H1 (cell line): ENCODE results near the gene OIP5. TPM values are rescaled to one million over a fixed set of nuclear protein-coding genes. Genes with fewer than 3 reads are reported as not detected.
"Not testable (repeated sequence)": the region's sequence is repeated elsewhere in the genome, so short reads cannot be mapped to it uniquely, and the experiment has no call there.

Experiments
- CTCF ChIA-PET: fragments of 300-600 bp; sonication (Branson Sonifier 250); formaldehyde crosslinking; loops from one replicate; lab custom pipeline; 2021; ENCODE audit not compliant: partially characterized antibody; lab: Charles Lee
- POLR2A ChIA-PET: fragments of 300-600 bp; sonication (Branson Sonifier 250); formaldehyde crosslinking; loops from one replicate; lab custom pipeline; 2021; ENCODE audit warnings: inconsistent platforms; ENCODE audit not compliant: partially characterized antibody; lab: Charles Lee
- DNase-seq, 2 experiments: peaks; one replicate each; pipeline versions ENCODE4 v3.0.0 to v3.0.0-alpha.2; 2010 to 2022; ENCODE audit warnings: low spot score in 2 of 2, low read depth in 1 of 2, mixed read lengths in 1 of 2
- FAIRE-seq: peaks from 2 replicates; lab custom pipeline; 2011; peaks lifted over from hg19 to GRCh38; lab: Jason Lieb, UNC
- H2AFZ ChIP-seq: 2 replicates; pipeline ENCODE4 v1.8.1; 2012; ENCODE audit warnings: low read length, inconsistent platforms
- H2AK5ac ChIP-seq: 2 replicates; pipeline ENCODE4 v1.6.1; 2013; ENCODE audit warnings: low read depth, low read length
- H2BK120ac ChIP-seq: replicated peaks from 2 replicates; pipeline ENCODE3; 2013; ENCODE audit warnings: low read depth, low read length, inconsistent platforms
- H2BK12ac ChIP-seq: 2 replicates; pipeline ENCODE4 v1.6.1; 2013; ENCODE audit warnings: low read depth, low read length
- H2BK15ac ChIP-seq: 2 replicates; pipeline ENCODE4 v1.6.1; 2013; ENCODE audit warnings: low read length
- H2BK20ac ChIP-seq: 2 replicates; pipeline ENCODE4 v1.6.1; 2013; ENCODE audit warnings: low read length
- H2BK5ac ChIP-seq: 2 replicates; pipeline ENCODE4 v1.6.1; 2013; ENCODE audit warnings: low read depth, low read length
- H3K14ac ChIP-seq: 2 replicates; pipeline ENCODE4 v1.6.1; 2013; ENCODE audit warnings: inconsistent platforms; ENCODE audit not compliant: insufficient read length
- H3K18ac ChIP-seq: 2 replicates; pipeline ENCODE4 v1.6.1; 2013; ENCODE audit warnings: low read length; ENCODE audit errors: extremely low read depth
- H3K23ac ChIP-seq: 2 replicates; pipeline ENCODE4 v1.6.1; 2013; ENCODE audit warnings: inconsistent platforms; ENCODE audit not compliant: insufficient read length
- H3K23me2 ChIP-seq: 2 replicates; pipeline ENCODE4 v1.6.1; 2013; ENCODE audit warnings: low read depth, low read length
- H3K27ac ChIP-seq: 2 replicates; pipeline ENCODE4 v1.6.1; 2011; ENCODE audit warnings: low read depth, low read length, inconsistent platforms
- H3K27me3 ChIP-seq, 4 experiments: replicated peaks in 1 of 4; 1 replicate in 1 of 4; 2 replicates in 3 of 4; pipeline versions ENCODE4 v1.6.1 to v1.8.1; 2011 to 2013; ENCODE audit warnings: low read length in 3 of 4, mild to moderate bottlenecking in 3 of 4, inconsistent platforms in 2 of 4, mixed read lengths in 2 of 4, moderate library complexity in 1 of 4; ENCODE audit not compliant: control insufficient read depth in 3 of 4, insufficient read depth in 3 of 4; ENCODE audit errors: extremely low read depth in 1 of 4
- H3K36me3 ChIP-seq, 4 experiments: 2 replicates each; pipeline versions ENCODE4 v1.6.1 to v1.8.1; 2011 to 2013; ENCODE audit warnings: mild to moderate bottlenecking in 4 of 4, low read length in 3 of 4, moderate library complexity in 2 of 4, control low read depth in 1 of 4, inconsistent platforms in 1 of 4; ENCODE audit not compliant: insufficient read depth in 4 of 4, control insufficient read depth in 2 of 4
- H3K4ac ChIP-seq: replicated peaks from 2 replicates; pipeline ENCODE3; 2013; ENCODE audit warnings: low read length, low read depth, mixed read lengths, inconsistent platforms; ENCODE audit not compliant: insufficient read length
- H3K4me1 ChIP-seq, 4 experiments: replicated peaks in 1 of 4; 1 replicate in 1 of 4; 2 replicates in 3 of 4; pipeline versions ENCODE4 v1.6.1 to v1.8.1; 2011 to 2013; ENCODE audit warnings: low read length in 3 of 4, inconsistent platforms in 2 of 4, mixed read lengths in 1 of 4; ENCODE audit not compliant: insufficient read depth in 4 of 4, control insufficient read depth in 3 of 4
- H3K4me2 ChIP-seq, 2 experiments: 2 replicates each; pipeline versions ENCODE4 v1.6.1 to v1.8.1; 2011 to 2013; ENCODE audit warnings: low read depth in 2 of 2, low read length in 2 of 2, control low read depth in 1 of 2, inconsistent platforms in 1 of 2, mild to moderate bottlenecking in 1 of 2; ENCODE audit not compliant: insufficient read depth in 1 of 2
- H3K4me3 ChIP-seq, 4 experiments: fragments of 200-600, 300-600 bp in 1 of 4; sonication (generic), shearing (Covaris generic), sonication (Bioruptor Twin) in 1 of 4; 2 replicates each; pipeline versions ENCODE4 v1.5.1 to v1.8.1; 2011 to 2016; ENCODE audit warnings: low read length in 4 of 4, low read depth in 3 of 4, control low read depth in 2 of 4, inconsistent platforms in 2 of 4, mild to moderate bottlenecking in 2 of 4, mixed read lengths in 1 of 4, moderate library complexity in 1 of 4; ENCODE audit not compliant: insufficient read depth in 2 of 4; ENCODE audit errors: extremely low read depth in 1 of 4
- H3K56ac ChIP-seq: replicated peaks from 2 replicates; pipeline ENCODE3; 2013; ENCODE audit warnings: low read depth, mild to moderate bottlenecking, mixed read lengths, low read length, inconsistent platforms; ENCODE audit not compliant: insufficient read length
- H3K79me1 ChIP-seq: 2 replicates; pipeline ENCODE4 v1.6.1; 2013; ENCODE audit warnings: low read depth, low read length, control low read depth
- H3K79me2 ChIP-seq, 2 experiments: 2 replicates each; pipeline versions ENCODE4 v1.6.1 to v1.8.1; 2012 to 2013; ENCODE audit warnings: low read length in 2 of 2, mild to moderate bottlenecking in 2 of 2, inconsistent platforms in 1 of 2; ENCODE audit not compliant: insufficient read depth in 2 of 2, control insufficient read depth in 1 of 2
- H3K9ac ChIP-seq, 4 experiments: replicated peaks in 1 of 4; 1 replicate in 1 of 4; 2 replicates in 3 of 4; pipeline versions ENCODE4 v1.6.1 to v1.8.1; 2011 to 2013; ENCODE audit warnings: low read depth in 3 of 4, low read length in 3 of 4, control low read depth in 2 of 4, mild to moderate bottlenecking in 2 of 4, moderate library complexity in 2 of 4, inconsistent platforms in 1 of 4; ENCODE audit errors: extremely low read depth in 1 of 4
- H3K9me3 ChIP-seq, 2 experiments: 2 replicates each; pipeline versions ENCODE4 v1.6.1 to v1.8.1; 2012 to 2013; ENCODE audit warnings: mild to moderate bottlenecking in 2 of 2, moderate library complexity in 2 of 2, control low read depth in 1 of 2, inconsistent platforms in 1 of 2, low read depth in 1 of 2, low read length in 1 of 2, mixed read lengths in 1 of 2; ENCODE audit not compliant: insufficient read depth in 2 of 2
- H4K20me1 ChIP-seq, 2 experiments: replicated peaks in 1 of 2; 2 replicates each; pipeline versions ENCODE3 to v1.8.1; 2011 to 2013; ENCODE audit warnings: inconsistent platforms in 2 of 2, low read length in 2 of 2, mild to moderate bottlenecking in 1 of 2; ENCODE audit not compliant: insufficient read depth in 2 of 2, control insufficient read depth in 1 of 2
- H4K5ac ChIP-seq: 2 replicates; pipeline ENCODE4 v1.6.1; 2013; ENCODE audit warnings: low read length, low read depth, mixed read lengths, inconsistent platforms; ENCODE audit not compliant: insufficient read length
- H4K8ac ChIP-seq: 2 replicates; pipeline ENCODE4 v1.8.0; 2013; ENCODE audit warnings: mild to moderate bottlenecking, moderate library complexity, low read length, inconsistent platforms; ENCODE audit not compliant: insufficient read depth; ENCODE audit errors: extremely low read depth
- H4K91ac ChIP-seq: replicated peaks from 2 replicates; pipeline ENCODE3; 2013; ENCODE audit warnings: low read length, mixed read lengths, inconsistent platforms; ENCODE audit not compliant: insufficient read length
- ATF2 ChIP-seq: IDR thresholded peaks from 2 replicates; pipeline ENCODE4 v1.6.1; 2012; ENCODE audit warnings: low read length, inconsistent platforms
- CEBPB ChIP-seq: IDR thresholded peaks from 2 replicates; pipeline ENCODE4 v1.6.1; 2012; ENCODE audit warnings: low read depth, low read length
- EGR1 ChIP-seq: IDR thresholded peaks from 2 replicates; pipeline ENCODE4 v1.6.1; 2011; ENCODE audit warnings: low read depth, low read length, borderline replicate concordance
- JUN ChIP-seq: IDR thresholded peaks from 2 replicates; pipeline ENCODE4 v1.6.1; 2011; ENCODE audit warnings: low read depth, mild to moderate bottlenecking, improper control_type of control experiment, low read length
- POLR2AphosphoS5 ChIP-seq: IDR thresholded peaks from 2 replicates; pipeline ENCODE4 v1.6.1; 2011; ENCODE audit warnings: low read depth, low read length
- POU5F1 ChIP-seq: IDR thresholded peaks from 2 replicates; pipeline ENCODE4 v1.6.1; 2011; ENCODE audit warnings: low read depth, mild to moderate bottlenecking, low read length, moderate library complexity
- SIN3A ChIP-seq, 2 experiments: IDR thresholded peaks in 1 of 2; conservative IDR thresholded peaks in 1 of 2; 2 replicates each; pipeline ENCODE4 v1.6.1; 2011 to 2012; ENCODE audit warnings: low read length in 2 of 2, improper control_type of control experiment in 1 of 2, low read depth in 1 of 2, mild to moderate bottlenecking in 1 of 2
- SUZ12 ChIP-seq: fragments of 200-600 bp; sonication (generic); IDR thresholded peaks from 2 replicates; pipeline ENCODE4 v1.6.1; 2012; ENCODE audit warnings: mild to moderate bottlenecking, inconsistent platforms, low read length, moderate library complexity, mixed read lengths
- WGBS, 2 experiments: shearing (Covaris generic) in 1 of 2; methylation state at CpG; one replicate each; pipeline versions ENCODE4 v1.1.6 to v1.1.7; 2013 to 2015; ENCODE audit warnings: low lambda C conversion rate in 2 of 2, mixed read lengths in 2 of 2, inconsistent platforms in 1 of 2, low coverage in 1 of 2, missing lambda C conversion rate in 1 of 2; ENCODE audit not compliant: insufficient replicate concordance in 2 of 2, insufficient coverage in 1 of 2, insufficient read length in 1 of 2; ENCODE audit errors: extremely low coverage in 1 of 2, missing lambda C conversion rate in 1 of 2; 5-methylcytosine and 5-hydroxymethylcytosine counted together
- polyA plus RNA-seq, 7 experiments: library from polyadenylated mRNA; depleted of rRNA in 3 of 7; stranded (reverse) in 5 of 7; unstranded in 2 of 7; fragments of >200 nt in 5 of 7; fragments of 200-250 nt in 2 of 7; gene quantifications; 1 replicate in 5 of 7; 2 replicates in 1 of 7; 4 replicates in 1 of 7; pipeline versions ENCODE4 v1.2.1 to v1.2.3, GENCODE V29; 2011 to 2013; ENCODE audit warnings: missing spikeins in 2 of 7, mixed read lengths in 2 of 7
- total RNA-seq: library from RNA; stranded (reverse); fragmentation: NEBNext Ultra II Directional; extraction: Animal tissue kit (Norgen Biotek cat#: 25700); gene quantifications from 2 replicates; pipeline ENCODE4 v1.2.1, GENCODE V29; 2021
- TF ChIP-seq, protein P1 (sequence below), 3 experiments: IDR thresholded peaks; 1 replicate in 2 of 3; 2 replicates in 1 of 3; pipeline versions ENCODE4 v1.5.1 to v1.6.1; 2011; ENCODE audit warnings: low read length in 3 of 3, mild to moderate bottlenecking in 3 of 3, inconsistent platforms in 2 of 3, low read depth in 1 of 3, moderate library complexity in 1 of 3; ENCODE audit not compliant: insufficient read depth in 1 of 3; ENCODE audit errors: control extremely low read depth in 1 of 3

OIP5 gene
- total and polyA plus RNA-seq, 2 of the 8 experiments (the other 6 are each of a cell fraction or from before 2014, with no cell fraction given) = 34.8 to 44.5 TPM

- TF ChIP-seq, protein P1, sequence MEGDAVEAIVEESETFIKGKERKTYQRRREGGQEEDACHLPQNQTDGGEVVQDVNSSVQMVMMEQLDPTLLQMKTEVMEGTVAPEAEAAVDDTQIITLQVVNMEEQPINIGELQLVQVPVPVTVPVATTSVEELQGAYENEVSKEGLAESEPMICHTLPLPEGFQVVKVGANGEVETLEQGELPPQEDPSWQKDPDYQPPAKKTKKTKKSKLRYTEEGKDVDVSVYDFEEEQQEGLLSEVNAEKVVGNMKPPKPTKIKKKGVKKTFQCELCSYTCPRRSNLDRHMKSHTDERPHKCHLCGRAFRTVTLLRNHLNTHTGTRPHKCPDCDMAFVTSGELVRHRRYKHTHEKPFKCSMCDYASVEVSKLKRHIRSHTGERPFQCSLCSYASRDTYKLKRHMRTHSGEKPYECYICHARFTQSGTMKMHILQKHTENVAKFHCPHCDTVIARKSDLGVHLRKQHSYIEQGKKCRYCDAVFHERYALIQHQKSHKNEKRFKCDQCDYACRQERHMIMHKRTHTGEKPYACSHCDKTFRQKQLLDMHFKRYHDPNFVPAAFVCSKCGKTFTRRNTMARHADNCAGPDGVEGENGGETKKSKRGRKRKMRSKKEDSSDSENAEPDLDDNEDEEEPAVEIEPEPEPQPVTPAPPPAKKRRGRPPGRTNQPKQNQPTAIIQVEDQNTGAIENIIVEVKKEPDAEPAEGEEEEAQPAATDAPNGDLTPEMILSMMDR (IDR thresholded peaks at IDR 0.05; ENCODE audit: control extremely low read depth in 1 of 3, insufficient read depth in 1 of 3, low read depth in 1 of 3, low read length in 3 of 3) = no peak
- TF ChIP-seq POU5F1 (no peak), CEBPB (no peak), POLR2AphosphoS5 (no peak), EGR1 (no peak), SUZ12 (no peak), SIN3A (conservative IDR thresholded peaks at IDR 0.05 in 1 of 2, IDR thresholded peaks at IDR 0.05 in 1 of 2; ENCODE audit: low read depth in 1 of 2, low read length in 2 of 2) (no peak), JUN (no peak), ATF2 (no peak)
Measured at GRCh38 chr15:41323611-41324010, 8.8 kb downstream of the OIP5 start (continued).

- H3K27me3 ChIP-seq, H3K4me3 ChIP-seq, H3K4ac ChIP-seq, H3K27ac ChIP-seq, H3K56ac ChIP-seq, H2BK5ac ChIP-seq, DNase-seq, H2BK20ac ChIP-seq, H4K8ac ChIP-seq, H3K79me1 ChIP-seq, H3K18ac ChIP-seq, H3K9me3 ChIP-seq, CTCF ChIA-PET, FAIRE-seq, H4K20me1 ChIP-seq, POLR2A ChIA-PET, H4K5ac ChIP-seq, H3K14ac ChIP-seq, H3K4me1 ChIP-seq, H2BK15ac ChIP-seq, H2BK120ac ChIP-seq, H4K91ac ChIP-seq, H2AK5ac ChIP-seq, H3K4me2 ChIP-seq, H2BK12ac ChIP-seq, H3K9ac ChIP-seq, H2AFZ ChIP-seq, H3K79me2 ChIP-seq, H3K23me2 ChIP-seq, H3K23ac ChIP-seq: not testable (repeated sequence)
- H3K36me3 ChIP-seq = peaks cover 0 to 17% (median 8%) of the 10 kb centered on the region in 4 experiments; a peak in 4 of 8 replicates
- 100% methylated on average over 2 of the region's 39 CpGs; no CpG with 5 or more reads in 1 of the 2 experiments for WGBS, 2 experiments
Measured at GRCh38 chr15:41320805-41321330, 11.5 kb downstream of the OIP5 start.
